Mesendoderm (in vitro differentiated cells): ENCODE data around the gene HRH1.
A peak's percentile ranks its signal among the peaks of the same experiment; 100 is the strongest.

Experiments used
- DNase-seq: peaks from one replicate; pipeline ENCODE4 v3.0.0; 2013
- H2AK5ac ChIP-seq: 2 replicates; pipeline ENCODE4 v1.6.1; 2013; ENCODE audit warnings: low read length, inconsistent platforms
- H2BK120ac ChIP-seq: 2 replicates; pipeline ENCODE4 v1.6.1; 2013; ENCODE audit warnings: low read depth, mild to moderate bottlenecking, low read length, moderate library complexity, mixed read lengths
- H2BK15ac ChIP-seq: replicated peaks from 2 replicates; pipeline ENCODE4 v1.6.1; 2013; ENCODE audit warnings: low read depth, mild to moderate bottlenecking, moderate library complexity
- H2BK5ac ChIP-seq: 2 replicates; pipeline ENCODE4 v1.6.1; 2013; ENCODE audit warnings: low read length, inconsistent platforms
- H3K18ac ChIP-seq: 2 replicates; pipeline ENCODE4 v1.6.1; 2013; ENCODE audit warnings: mild to moderate bottlenecking, low read length, mixed read lengths
- H3K23ac ChIP-seq: one replicate; pipeline ENCODE4 v1.6.1; 2013; ENCODE audit warnings: low read length
- H3K27ac ChIP-seq: 2 replicates; pipeline ENCODE4 v1.5.1; 2013; ENCODE audit warnings: low read depth, mild to moderate bottlenecking, inconsistent platforms, low read length, moderate library complexity
- H3K27me3 ChIP-seq: 2 replicates; pipeline ENCODE4 v1.6.1; 2013; ENCODE audit warnings: low read length, control low read depth, mild to moderate bottlenecking, inconsistent platforms; ENCODE audit not compliant: insufficient read depth, poor library complexity
- H3K36me3 ChIP-seq: 2 replicates; pipeline ENCODE4 v1.6.1; 2013; ENCODE audit warnings: low read length, inconsistent platforms; ENCODE audit not compliant: control insufficient read depth, insufficient read depth
- H3K4ac ChIP-seq: one replicate; pipeline ENCODE4 v1.6.1; 2013; ENCODE audit warnings: low read depth, mild to moderate bottlenecking, low read length, moderate library complexity
- H3K4me1 ChIP-seq: 2 replicates; pipeline ENCODE4 v1.6.1; 2013; ENCODE audit warnings: low read depth, low read length, inconsistent platforms; ENCODE audit not compliant: control insufficient read depth
- H3K4me2 ChIP-seq: 2 replicates; pipeline ENCODE4 v1.6.1; 2013; ENCODE audit warnings: low read length
- H3K4me3 ChIP-seq: 2 replicates; pipeline ENCODE4 v1.5.1; 2013; ENCODE audit warnings: mild to moderate bottlenecking, low read length
- H3K56ac ChIP-seq: one replicate; pipeline ENCODE4 v1.6.1; 2013; ENCODE audit warnings: low read length
- H3K79me1 ChIP-seq: 2 replicates; pipeline ENCODE4 v1.6.1; 2013; ENCODE audit warnings: low read length, inconsistent platforms
- H3K79me2 ChIP-seq: 2 replicates; pipeline ENCODE4 v1.6.1; 2013; ENCODE audit warnings: mild to moderate bottlenecking, low read length; ENCODE audit not compliant: control insufficient read depth, insufficient read depth
- H3K9ac ChIP-seq: 2 replicates; pipeline ENCODE4 v1.6.1; 2013; ENCODE audit warnings: low read length, inconsistent platforms
- H4K5ac ChIP-seq: one replicate; pipeline ENCODE4 v1.6.1; 2013; ENCODE audit warnings: low read length
- H4K8ac ChIP-seq: one replicate; pipeline ENCODE4 v1.6.1; 2013; ENCODE audit warnings: low read depth, mild to moderate bottlenecking, control low read depth, low read length, moderate library complexity
- WGBS: extraction: QIAGEN DNeasy Blood & Tissue Kit; methylation state at CpG from one replicate; pipeline ENCODE4 v1.1.7; 2013; ENCODE audit warnings: low lambda C conversion rate, missing lambda C conversion rate; ENCODE audit not compliant: insufficient coverage; ENCODE audit errors: extremely low coverage; 5-methylcytosine and 5-hydroxymethylcytosine counted together

Gene HRH1

DNA sequence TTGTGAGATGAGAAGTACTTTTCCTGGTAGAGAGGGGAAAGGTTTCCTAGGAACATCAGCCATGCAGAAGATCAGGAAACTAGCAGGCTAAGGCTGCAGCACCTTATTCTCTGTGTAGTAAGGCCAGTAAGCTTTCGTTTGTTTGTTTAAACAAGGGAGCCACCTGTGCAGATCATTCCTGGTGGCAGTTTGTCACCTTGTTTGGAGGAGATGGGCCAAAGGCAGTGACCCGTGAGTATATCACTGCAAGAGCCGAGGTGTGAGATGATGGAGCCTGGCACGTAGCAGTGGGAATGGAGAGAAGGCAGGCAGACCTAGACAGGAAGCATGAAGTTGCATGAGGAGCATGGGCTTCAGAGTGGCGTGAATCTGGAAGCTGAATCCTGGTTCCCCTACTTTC lies 137.5 kb downstream of the HRH1 start:
- peaks cover 2% of the 10 kb centered on the region for H3K79me1 ChIP-seq
- no peak overlapping the region for H2BK120ac ChIP-seq
- no peak overlapping the region for H4K5ac ChIP-seq
- H2BK5ac ChIP-seq: no peak overlapping the region
- H3K27ac ChIP-seq: no peak overlapping the region
- no peaks in the 10 kb centered on the region for H3K79me2 ChIP-seq
- H3K18ac ChIP-seq: no peak overlapping the region
- DNase-seq: no peak
- no peak overlapping the region for H3K9ac ChIP-seq
- WGBS: no CpG with 5 or more reads among the region's 5 CpGs
- H3K27me3 ChIP-seq: no peaks in the 10 kb centered on the region
- H4K8ac ChIP-seq: no peak overlapping the region
- H3K4me3 ChIP-seq: no peak overlapping the region
- H2BK15ac ChIP-seq: no peak overlapping the region
- no peak overlapping the region for H3K4me2 ChIP-seq
- H3K4ac ChIP-seq: no peak overlapping the region
- H3K56ac ChIP-seq: no peak overlapping the region
- no peaks in the 10 kb centered on the region for H3K4me1 ChIP-seq
- H3K23ac ChIP-seq: no peak overlapping the region
- H3K36me3 ChIP-seq: no peaks in the 10 kb centered on the region
- H2AK5ac ChIP-seq: no peak overlapping the region

DNA sequence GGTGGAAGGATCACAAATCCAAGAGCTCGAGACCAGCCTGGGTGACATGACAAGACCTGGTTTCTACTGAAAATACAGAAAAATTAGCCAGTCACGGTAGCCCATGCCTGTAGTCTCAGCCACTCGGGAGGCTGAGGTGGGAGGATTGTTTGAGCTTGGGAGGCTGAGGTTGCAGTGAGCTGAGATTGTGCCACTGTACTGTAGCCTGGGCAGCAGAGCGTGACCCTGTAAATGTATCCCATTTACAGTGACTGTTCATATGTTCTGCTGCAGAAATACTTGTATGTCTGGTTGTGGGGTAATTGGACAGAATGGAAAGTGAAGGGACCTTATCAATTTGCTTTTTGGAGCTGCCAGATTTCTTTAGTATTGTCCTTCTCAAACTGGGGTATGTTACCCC lies 142.8 kb downstream of the HRH1 start:
- H4K8ac ChIP-seq: no peak overlapping the region
- H4K5ac ChIP-seq: no peak overlapping the region
- H3K27me3 ChIP-seq: no peaks in the 10 kb centered on the region
- H3K79me1 ChIP-seq: no peaks in the 10 kb centered on the region
- no peak overlapping the region for H3K27ac ChIP-seq
- H3K4me1 ChIP-seq: no peaks in the 10 kb centered on the region
- H3K79me2 ChIP-seq: no peaks in the 10 kb centered on the region
- H2BK120ac ChIP-seq: no peak overlapping the region
- no peak overlapping the region for H3K56ac ChIP-seq
- no peak overlapping the region for H3K18ac ChIP-seq
- WGBS: no CpG with 5 or more reads among the region's 4 CpGs
- no peak overlapping the region for H3K23ac ChIP-seq
- no peaks in the 10 kb centered on the region for H3K36me3 ChIP-seq
- no peak overlapping the region for H2BK5ac ChIP-seq
- no peak overlapping the region for H3K4me3 ChIP-seq
- H2AK5ac ChIP-seq: no peak overlapping the region
- H3K4ac ChIP-seq: no peak overlapping the region
- no peak overlapping the region for H3K4me2 ChIP-seq
- no peak overlapping the region for H3K9ac ChIP-seq
- H2BK15ac ChIP-seq: no peak overlapping the region
- no peak for DNase-seq

DNA sequence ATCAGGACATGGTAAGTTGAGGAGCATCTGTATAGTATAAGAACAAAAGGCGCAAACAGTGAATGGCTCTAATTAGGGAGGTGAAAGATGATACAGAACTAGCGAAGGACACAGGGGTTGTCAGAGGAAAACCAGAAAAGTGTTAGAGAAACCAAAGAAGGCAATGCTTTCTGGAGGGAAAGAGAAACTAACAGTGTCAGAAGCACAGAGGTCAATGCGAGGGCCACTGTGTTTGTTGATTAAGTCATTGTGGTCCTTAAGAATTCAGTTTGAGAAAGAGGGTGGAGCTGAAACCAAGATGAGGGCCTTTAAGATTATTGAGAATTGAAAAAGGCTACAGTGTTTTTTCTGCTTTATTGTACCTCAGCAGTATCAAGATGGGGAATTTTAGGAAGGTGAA lies 146.7 kb downstream of the HRH1 start:
- no peak overlapping the region for H4K8ac ChIP-seq
- no peak overlapping the region for H3K56ac ChIP-seq

DNA sequence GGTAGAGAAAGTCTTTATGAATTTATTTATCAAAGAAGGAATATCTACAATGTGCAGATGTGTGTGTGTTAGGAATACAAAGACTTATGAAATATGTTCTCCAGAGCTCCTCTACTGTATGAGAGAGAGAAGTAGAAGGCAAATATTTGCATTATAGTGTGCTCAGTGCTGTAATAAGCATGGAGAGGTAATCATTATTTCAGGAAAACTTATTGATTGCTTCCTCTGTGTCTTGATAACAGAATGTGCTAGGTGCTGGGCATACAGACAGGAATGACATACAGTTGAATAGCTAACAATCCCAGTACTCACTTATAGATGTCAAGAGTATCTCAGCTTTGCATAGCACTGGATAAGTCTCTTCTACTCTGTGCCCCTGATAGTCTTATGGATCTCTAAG lies 148.2 kb downstream of the HRH1 start:
- H2BK5ac ChIP-seq: no peak overlapping the region
- H3K9ac ChIP-seq: no peak overlapping the region
- H3K56ac ChIP-seq: no peak overlapping the region
- H2BK120ac ChIP-seq: no peak overlapping the region
- no peak overlapping the region for H3K4me3 ChIP-seq
- DNase-seq: no peak
- no peaks in the 10 kb centered on the region for H3K36me3 ChIP-seq
- H3K27me3 ChIP-seq: no peaks in the 10 kb centered on the region
- no peak overlapping the region for H3K4me2 ChIP-seq
- H3K79me2 ChIP-seq: no peaks in the 10 kb centered on the region
- H2BK15ac ChIP-seq: no peak overlapping the region
- H4K8ac ChIP-seq: no peak overlapping the region
- H3K79me1 ChIP-seq: no peaks in the 10 kb centered on the region
- no peak overlapping the region for H3K23ac ChIP-seq
- no peak overlapping the region for H3K18ac ChIP-seq
- no peak overlapping the region for H3K4ac ChIP-seq
- peaks cover 3% of the 10 kb centered on the region for H3K4me1 ChIP-seq
- no peak overlapping the region for H4K5ac ChIP-seq
- no peak overlapping the region for H2AK5ac ChIP-seq
- no peak overlapping the region for H3K27ac ChIP-seq

More for the DNA sequence above, 146.7 kb downstream of the HRH1 start:
- H3K4me2 ChIP-seq: no peak overlapping the region
- H2BK5ac ChIP-seq: no peak overlapping the region
- DNase-seq: no peak
- H3K79me2 ChIP-seq: no peaks in the 10 kb centered on the region
- no peak overlapping the region for H3K23ac ChIP-seq
- H3K9ac ChIP-seq: no peak overlapping the region
- no peaks in the 10 kb centered on the region for H3K36me3 ChIP-seq
- H3K18ac ChIP-seq: no peak overlapping the region
- no peaks in the 10 kb centered on the region for H3K27me3 ChIP-seq
- H4K5ac ChIP-seq: no peak overlapping the region
- peaks cover 3% of the 10 kb centered on the region for H3K4me1 ChIP-seq
- no peak overlapping the region for H3K27ac ChIP-seq
- no peak overlapping the region for H3K4ac ChIP-seq
- H3K4me3 ChIP-seq: no peak overlapping the region
- WGBS: no CpG with 5 or more reads among the region's 3 CpGs
- no peaks in the 10 kb centered on the region for H3K79me1 ChIP-seq
- H2BK15ac ChIP-seq: no peak overlapping the region
- H2BK120ac ChIP-seq: no peak overlapping the region
- H2AK5ac ChIP-seq: no peak overlapping the region

DNA sequence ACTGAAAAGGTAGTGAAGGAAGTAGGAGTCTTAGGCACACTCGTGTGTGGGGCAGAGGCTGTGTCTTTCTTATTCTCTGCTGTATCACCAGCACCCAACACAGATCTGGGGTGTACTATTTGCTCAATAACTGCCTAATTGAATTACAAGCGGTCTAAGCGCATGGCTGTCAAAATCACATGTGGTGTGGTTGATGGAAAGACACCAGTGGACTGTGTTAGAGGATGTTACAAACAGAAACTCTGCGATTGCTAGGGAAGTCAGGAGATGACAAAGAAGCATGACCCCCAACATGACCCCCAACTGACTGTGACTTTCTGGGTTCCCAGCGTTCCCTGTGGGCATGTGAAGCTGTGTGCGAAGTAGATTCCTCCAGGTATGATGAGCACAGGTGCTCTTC lies 149.9 kb downstream of the HRH1 start:
- WGBS: no CpG with 5 or more reads among the region's 6 CpGs

DNA sequence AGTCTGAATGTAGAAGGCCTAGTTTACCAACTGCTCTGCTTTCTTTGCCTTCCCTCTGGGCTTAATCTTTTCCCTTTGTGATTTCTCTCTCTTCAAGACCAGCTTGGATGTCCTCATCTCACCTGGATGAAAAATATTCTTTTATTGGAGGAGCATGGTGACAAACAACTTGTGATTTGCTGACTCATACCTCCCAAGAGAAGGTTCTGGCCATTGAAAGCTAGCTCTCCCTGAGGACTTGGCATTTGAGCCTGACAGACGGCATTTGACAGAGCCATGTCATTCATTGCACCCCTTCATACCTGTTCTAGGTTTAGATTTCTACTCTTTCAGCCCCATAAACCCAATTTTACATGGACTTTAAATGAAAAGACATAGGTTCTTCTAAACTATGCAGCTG lies 151.2 kb downstream of the HRH1 start:
- H3K4me1 ChIP-seq: peaks cover 3% of the 10 kb centered on the region
- H3K4ac ChIP-seq: no peak overlapping the region
- H2BK5ac ChIP-seq: no peak overlapping the region
- no peak overlapping the region for H4K5ac ChIP-seq
- DNase-seq: peak; percentile 16
- H3K79me1 ChIP-seq: no peaks in the 10 kb centered on the region
- H3K27ac ChIP-seq: no peak overlapping the region
- H3K79me2 ChIP-seq: no peaks in the 10 kb centered on the region
- no peak overlapping the region for H3K56ac ChIP-seq
- no peaks in the 10 kb centered on the region for H3K36me3 ChIP-seq
- H3K18ac ChIP-seq: no peak overlapping the region
- no peak overlapping the region for H3K9ac ChIP-seq
- no peak overlapping the region for H3K4me3 ChIP-seq
- H3K27me3 ChIP-seq: no peaks in the 10 kb centered on the region
- no peak overlapping the region for H2AK5ac ChIP-seq
- H3K4me2 ChIP-seq: no peak overlapping the region
- no peak overlapping the region for H4K8ac ChIP-seq
- H2BK120ac ChIP-seq: no peak overlapping the region
- H3K23ac ChIP-seq: no peak overlapping the region
- WGBS: no CpG with 5 or more reads among the region's 1 CpG
- H2BK15ac ChIP-seq: no peak overlapping the region

More for the DNA sequence above, 149.9 kb downstream of the HRH1 start:
- no peak overlapping the region for H4K8ac ChIP-seq
- peaks cover 3% of the 10 kb centered on the region for H3K4me1 ChIP-seq
- no peak overlapping the region for H3K4ac ChIP-seq
- no peak overlapping the region for H2BK120ac ChIP-seq
- no peak overlapping the region for H2BK15ac ChIP-seq
- H3K9ac ChIP-seq: no peak overlapping the region
- no peak overlapping the region for H3K18ac ChIP-seq
- H3K4me2 ChIP-seq: no peak overlapping the region
- H3K4me3 ChIP-seq: no peak overlapping the region
- no peak overlapping the region for H3K23ac ChIP-seq
- H3K79me2 ChIP-seq: no peaks in the 10 kb centered on the region
- H3K27ac ChIP-seq: no peak overlapping the region
- no peaks in the 10 kb centered on the region for H3K36me3 ChIP-seq
- H3K56ac ChIP-seq: no peak overlapping the region
- DNase-seq: no peak
- H4K5ac ChIP-seq: no peak overlapping the region
- no peaks in the 10 kb centered on the region for H3K79me1 ChIP-seq
- no peak overlapping the region for H2AK5ac ChIP-seq
- H2BK5ac ChIP-seq: no peak overlapping the region
- no peaks in the 10 kb centered on the region for H3K27me3 ChIP-seq
